ENCODE data around the gene FASTK.
A peak's percentile ranks its signal among the peaks of the same experiment; 100 is the strongest.

Gene FASTK

DNA sequence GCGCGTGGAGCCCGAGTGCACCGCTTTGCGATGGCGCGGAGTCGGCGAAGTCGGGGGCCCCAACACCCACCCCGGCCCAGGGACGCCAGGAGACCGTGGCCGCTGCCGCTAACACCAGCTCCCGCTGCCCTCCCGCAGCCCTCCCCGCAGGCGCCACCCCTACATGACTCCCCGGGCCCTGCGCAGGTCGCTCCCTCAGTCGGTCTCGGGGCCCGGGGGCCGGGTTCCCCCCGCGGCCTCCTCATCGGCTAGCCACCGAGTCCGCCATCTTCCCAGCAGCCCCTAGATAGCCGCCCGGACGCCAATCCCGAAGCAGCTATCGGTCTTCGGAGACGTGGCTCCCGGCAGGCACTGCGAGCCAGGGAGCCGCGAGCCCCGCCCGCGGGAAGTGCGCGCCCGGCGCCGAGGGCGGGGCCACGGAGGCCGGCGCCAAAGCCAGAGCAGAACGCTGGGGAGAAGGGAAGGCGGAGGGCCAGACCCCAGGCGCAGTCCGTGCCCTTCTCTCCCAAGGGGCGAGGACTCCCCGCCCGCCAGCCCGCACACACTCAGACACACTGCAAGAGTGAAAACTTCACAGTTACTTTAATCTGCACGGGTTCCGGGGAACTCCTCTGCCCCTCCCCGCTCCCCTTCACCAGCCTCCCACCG is at the start of gene FASTK:
Gene FASTK (minus strand): TSS at position 288 of the 648 bp plus-strand sequence. CDS start 43 bp downstream, at position 245.
- FAIRE-seq (no peak), DNase-seq (ENCODE audit: insufficient read length, low spot score) (peak; percentile 94)
- TF ChIP-seq, protein P1, sequence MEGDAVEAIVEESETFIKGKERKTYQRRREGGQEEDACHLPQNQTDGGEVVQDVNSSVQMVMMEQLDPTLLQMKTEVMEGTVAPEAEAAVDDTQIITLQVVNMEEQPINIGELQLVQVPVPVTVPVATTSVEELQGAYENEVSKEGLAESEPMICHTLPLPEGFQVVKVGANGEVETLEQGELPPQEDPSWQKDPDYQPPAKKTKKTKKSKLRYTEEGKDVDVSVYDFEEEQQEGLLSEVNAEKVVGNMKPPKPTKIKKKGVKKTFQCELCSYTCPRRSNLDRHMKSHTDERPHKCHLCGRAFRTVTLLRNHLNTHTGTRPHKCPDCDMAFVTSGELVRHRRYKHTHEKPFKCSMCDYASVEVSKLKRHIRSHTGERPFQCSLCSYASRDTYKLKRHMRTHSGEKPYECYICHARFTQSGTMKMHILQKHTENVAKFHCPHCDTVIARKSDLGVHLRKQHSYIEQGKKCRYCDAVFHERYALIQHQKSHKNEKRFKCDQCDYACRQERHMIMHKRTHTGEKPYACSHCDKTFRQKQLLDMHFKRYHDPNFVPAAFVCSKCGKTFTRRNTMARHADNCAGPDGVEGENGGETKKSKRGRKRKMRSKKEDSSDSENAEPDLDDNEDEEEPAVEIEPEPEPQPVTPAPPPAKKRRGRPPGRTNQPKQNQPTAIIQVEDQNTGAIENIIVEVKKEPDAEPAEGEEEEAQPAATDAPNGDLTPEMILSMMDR (IDR thresholded peaks at IDR 0.05; ENCODE audit: insufficient read depth, missing control alignments): no peak

DNA sequence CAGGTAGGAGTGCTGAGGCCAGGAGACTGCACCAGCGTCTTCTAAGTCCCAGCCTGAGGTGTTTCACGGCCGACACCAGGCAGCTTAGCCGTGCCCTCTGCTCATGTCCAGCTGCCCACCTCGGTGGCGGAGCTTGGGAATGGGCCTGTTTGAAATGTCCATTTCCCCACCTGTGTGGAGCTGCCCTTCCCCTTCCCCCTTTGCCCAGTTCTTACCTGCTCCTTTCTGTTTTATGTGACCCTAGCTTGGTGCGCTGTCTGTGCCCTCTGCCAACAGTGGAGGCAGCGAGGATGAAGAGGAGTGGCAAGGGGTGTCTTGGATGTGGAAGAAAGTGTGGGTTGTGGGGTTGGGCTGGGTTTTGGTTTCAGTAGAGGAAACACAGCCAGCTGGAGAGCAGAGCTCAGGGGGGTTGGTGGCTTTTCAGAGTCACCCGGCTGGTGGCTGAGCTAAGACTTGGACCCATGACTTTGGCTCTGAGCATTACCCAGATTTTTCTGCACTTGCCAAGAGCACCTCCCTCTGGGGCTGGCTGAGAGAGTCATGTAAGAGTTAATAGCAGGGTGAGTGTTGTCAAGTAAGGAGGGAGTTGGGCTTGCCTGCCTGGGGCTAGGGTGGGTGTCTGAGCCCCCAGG is 49.5 kb upstream of the FASTK start:
- no peak for FAIRE-seq
- no peak for DNase-seq (ENCODE audit: insufficient read length, low spot score)
- TF ChIP-seq, protein P1 (IDR thresholded peaks at IDR 0.05; ENCODE audit: insufficient read depth, missing control alignments): no peak

DNA sequence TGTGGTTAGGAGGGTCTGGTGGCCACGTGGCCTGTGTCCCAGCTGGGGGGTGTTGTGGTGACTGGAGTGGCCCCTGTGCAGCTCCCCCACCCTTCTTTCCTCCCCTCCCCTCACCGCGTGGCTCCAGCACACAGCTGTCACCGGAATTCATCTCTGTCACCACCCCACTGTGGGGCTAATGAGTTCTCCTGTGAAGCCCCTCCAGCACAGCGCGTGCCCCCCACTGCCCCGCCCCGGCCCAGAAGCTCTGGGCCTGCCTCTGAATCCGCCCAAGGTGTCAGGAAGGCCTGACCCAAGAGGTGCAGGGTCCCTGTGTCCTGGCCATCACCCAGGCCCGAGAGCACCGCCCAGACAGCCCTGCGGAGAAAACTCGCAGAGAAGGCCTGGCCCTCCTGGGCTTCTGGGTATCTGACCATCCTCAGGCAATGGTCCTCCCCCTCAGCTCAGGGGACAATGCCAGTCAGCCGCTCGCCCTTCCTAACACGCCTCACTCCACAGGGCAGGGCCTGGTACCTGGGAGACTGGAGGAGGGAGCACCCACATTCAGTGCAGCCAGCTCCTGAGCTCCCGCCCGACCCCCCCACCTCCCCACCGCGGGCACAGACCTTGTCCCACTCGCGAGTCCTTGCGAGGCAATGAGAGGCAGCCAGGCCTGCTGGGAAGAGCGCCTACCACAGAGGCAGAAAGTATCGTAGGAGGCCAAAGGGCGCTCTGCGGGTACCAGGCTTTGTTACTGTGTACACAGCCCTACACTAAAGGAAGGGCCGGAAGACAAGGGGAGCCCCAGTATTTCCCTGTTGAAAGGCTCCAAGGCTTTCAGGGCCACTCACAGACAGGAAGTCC is 48.7 kb upstream of the FASTK start:
- DNase-seq (ENCODE audit: insufficient read length, low spot score): no peak
- TF ChIP-seq, protein P1 (IDR thresholded peaks at IDR 0.05; ENCODE audit: insufficient read depth, missing control alignments): no peak
- FAIRE-seq: no peak

DNA sequence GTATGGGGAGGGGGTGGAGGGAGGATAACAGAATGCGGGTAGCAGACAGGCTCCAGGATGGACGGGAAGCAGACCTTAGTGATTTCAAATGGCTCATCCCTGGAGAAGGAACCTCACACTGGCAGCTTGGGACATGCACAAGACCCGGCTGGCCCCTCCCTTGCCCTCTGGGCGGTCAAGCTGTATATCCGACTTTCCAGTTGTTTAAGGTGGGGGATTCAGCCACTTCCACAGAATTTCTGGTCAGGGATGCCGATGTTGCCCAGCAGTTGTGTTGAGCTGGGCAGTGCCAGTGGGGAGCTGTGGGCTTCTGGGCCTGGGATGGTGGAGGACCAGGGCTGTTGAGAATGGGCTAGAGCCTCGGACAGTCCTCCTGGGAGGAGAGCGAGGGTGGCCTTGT is 48.1 kb upstream of the FASTK start:
- FAIRE-seq (no peak), DNase-seq (ENCODE audit: insufficient read length, low spot score) (no peak)
- TF ChIP-seq, protein P1 (IDR thresholded peaks at IDR 0.05; ENCODE audit: insufficient read depth, missing control alignments): no peak

DNA sequence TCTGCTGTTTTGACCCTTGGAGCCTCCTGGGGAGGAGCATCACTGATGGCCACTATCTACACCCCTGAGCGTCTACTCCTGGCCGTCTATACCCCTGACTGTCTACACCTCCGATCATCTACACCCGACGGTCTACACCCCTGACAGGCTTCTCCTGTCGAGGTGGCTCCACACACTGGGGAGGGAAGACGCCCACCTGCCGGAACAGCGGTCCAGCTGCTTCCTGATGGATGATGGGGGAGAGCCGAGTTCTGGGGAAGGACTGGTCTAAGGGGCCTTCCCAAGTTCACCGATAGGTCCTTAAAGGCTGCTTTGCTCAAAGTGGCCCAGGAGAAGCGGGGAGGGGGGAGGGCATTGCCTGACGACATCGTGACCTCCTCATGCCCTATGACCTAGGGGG is 47.5 kb upstream of the FASTK start:
- FAIRE-seq: no peak
- DNase-seq (ENCODE audit: insufficient read length, low spot score): no peak
- TF ChIP-seq, protein P1 (IDR thresholded peaks at IDR 0.05; ENCODE audit: insufficient read depth, missing control alignments): no peak

- TF ChIP-seq, protein P1 (IDR thresholded peaks at IDR 0.05; ENCODE audit: insufficient read depth, missing control alignments): no peak
- FAIRE-seq (no peak), DNase-seq (ENCODE audit: insufficient read length, low spot score) (no peak)
These were observed 46.0 kb upstream of the FASTK start for GRCh38 chr7:151126491-151127137.

Measured in D721Med (cell line).